HL-60/S4 treated with retinoic acid at 250 ng/mL for 4 days and 3 days (cell line): ENCODE measurements around the gene GORASP2.
"Not testable (repeated sequence)": the region's sequence is repeated elsewhere in the genome, so short reads cannot be mapped to it uniquely, and the experiment has no call there.

Experiments
- in situ Hi-C: fragments of 300-500 bp; cut with MboI; formaldehyde crosslinking; loops from 2 replicates; pipeline ENCODE4 v1.7.0; 2022; ENCODE audit warnings: low sequenced_read_pairs

Gene GORASP2

DNA sequence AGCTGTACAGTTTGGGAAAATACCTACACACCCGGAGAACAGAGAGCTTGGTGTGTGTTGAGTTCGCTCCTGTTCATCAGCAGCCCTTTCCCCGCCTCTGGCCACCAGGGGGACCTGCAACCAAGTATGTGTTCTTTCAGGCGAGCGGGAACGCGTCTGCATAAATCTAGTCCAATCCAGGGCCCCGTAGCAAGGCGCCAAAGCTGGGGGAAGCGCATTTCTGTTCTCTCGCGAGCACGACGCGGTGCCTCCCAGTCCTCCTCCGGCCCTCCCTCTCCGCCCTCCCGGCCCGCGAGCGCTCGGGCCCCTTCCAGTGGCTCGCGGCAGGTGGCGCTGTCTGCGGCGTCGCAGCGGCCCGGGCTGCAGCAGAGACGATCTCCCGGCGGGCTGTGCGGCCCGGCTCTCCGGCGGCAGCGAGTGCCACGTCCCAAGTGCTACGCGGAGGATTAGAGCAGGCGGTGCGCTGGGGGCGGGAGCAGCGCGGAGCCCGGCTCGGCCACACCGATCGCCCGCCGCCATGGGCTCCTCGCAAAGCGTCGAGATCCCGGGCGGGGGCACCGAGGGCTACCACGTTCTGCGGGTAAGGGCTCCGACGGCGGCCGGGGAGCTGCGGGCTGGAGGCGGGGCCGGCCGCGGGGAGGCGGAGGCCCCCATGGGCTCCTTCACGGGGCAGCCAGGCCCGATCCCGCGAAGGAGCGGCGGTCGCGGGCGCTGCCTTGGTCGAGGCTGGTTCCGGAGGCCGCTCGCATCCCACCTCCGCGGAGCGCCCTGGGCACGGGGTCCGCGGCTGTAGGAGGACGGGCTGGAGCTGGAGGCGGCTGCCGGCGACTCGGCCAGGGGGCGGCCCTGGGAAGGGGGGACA lies at the start of gene GORASP2:
Gene GORASP2, plus strand, starts transcription at position 430 of the 862 bp plus-strand sequence. Its CDS starts 88 bp downstream, at position 518.
- in situ Hi-C loops = no loop called here

DNA sequence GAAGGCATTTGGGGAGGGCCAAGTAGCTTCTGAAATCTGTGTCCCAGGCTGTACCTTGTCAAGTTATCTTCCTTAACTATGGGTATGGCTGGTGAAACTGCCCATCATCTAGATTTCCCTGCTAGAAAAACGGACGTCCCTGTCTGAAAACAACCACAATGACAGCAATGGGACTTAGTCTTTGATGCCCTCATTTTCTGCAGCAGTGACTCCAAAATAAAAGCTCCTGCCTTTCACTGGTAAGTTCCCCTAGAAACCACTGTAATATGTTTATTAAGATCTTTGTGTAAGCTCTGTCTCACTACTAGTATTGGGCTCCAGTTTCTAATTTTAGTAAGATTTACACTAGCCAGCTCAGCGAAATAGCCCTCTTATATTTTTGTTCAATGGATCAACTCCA lies 47.2 kb upstream of the GORASP2 start:
- in situ Hi-C loops = no loop called here

DNA sequence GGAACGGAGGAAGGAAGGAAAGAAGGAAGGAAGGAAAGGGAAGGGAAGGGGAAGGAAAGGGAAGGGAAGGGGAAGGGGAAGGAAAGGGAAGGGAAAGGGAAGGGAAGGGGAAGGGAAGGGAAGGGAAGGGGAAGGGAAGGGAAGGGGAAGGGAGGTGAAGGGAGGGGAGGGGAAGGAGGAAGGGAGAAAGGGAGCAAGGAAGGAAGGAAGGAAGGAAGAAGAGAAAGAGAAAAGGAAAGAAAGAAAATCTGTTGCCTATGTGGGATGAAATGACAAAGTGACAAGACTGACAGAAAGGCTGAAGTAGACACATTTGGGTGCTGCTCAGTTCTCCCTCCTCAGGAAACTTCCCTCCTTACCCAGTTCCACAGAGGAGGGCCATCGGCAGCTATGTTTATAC lies 46.3 kb upstream of the GORASP2 start:
- in situ Hi-C loops = no loop called here

DNA sequence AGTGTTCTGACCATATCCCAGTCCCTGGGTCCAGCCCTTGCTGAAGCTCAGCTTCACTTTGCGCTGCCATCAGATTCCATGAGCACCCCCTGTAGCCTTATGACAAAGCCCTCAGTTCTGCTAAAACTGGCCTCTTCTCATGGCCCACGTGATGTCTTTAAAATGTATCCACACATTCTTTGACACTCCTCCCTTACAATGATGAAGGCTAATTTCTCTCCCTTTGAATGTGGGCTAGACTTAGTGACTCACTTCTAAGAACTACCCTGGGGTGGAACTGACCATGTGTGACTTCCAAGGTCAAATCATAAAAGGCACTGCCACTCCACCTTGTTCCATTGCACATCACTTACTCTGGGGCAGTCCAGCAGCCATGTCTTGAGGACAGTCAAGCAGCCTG lies 45.4 kb upstream of the GORASP2 start:
- in situ Hi-C loops = no loop called here

DNA sequence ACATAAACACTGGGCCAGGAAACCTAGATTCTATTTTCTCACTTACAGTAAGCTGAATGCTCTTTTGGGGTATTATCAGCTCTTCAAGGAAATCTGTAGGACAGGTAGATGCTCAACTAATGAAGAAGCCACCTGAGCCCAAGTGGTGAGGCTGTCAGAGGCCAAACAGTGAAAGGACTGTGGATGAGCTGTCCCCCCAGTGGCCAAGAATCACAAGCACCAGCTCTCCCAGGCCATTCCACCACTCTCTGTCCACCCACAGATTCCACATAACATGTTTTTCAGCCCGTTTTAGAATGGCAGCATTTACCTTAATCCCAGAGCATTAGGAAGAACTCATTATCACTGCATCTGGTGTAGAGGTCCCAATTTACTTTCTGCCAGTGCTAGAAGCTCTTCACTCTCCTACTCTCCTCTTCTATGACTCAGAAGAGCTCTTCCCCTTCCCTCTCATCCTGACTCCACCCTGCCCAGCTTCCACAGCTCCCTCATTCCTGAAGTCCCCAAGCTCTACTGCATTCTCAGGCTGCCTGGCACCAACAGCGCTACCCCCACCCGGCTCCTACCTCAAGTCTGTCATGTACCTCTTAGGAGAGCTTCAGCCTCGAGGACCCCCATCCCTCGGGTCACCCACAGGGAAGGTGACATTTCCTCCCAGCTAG lies 43.8 kb upstream of the GORASP2 start:
- in situ Hi-C loops = no loop called here

DNA sequence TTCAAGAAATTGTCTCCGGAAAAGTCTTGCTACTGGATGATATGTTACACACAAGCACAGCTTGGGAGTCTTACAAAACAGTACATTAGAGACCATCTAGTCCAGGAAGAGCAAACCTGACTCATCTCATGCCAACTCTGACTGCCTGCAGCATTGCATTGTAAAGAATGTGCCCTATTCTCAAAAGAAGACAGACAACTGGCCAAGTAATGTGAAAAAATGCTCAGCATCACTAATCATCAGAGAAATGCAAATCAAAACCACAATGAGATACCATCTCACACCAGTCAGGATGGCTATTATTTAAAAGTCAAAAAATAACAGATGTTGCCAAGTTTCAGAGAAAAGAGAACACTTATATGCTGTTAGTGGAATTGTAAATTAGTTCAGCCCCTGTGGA lies 42.7 kb upstream of the GORASP2 start:
- in situ Hi-C loops = no loop called here

DNA sequence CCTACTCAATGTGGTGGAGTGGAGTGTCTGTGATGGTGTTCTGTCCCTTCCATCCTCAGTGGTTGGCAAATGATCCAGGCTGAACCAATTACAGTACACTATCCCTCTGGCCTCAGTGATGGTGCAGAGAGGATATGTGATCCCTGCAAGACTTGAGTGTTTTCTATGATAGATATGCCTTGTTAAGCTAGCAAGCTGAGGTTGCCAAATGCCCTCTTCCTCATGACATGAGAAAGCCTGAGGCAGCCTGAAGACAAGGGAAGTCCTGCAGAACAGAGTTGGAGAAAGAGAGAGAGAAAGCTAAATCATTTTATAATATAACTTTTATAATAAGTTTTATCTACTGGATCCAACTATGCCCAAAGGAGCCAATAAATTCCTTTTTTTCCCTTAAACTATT lies 41.6 kb upstream of the GORASP2 start:
- in situ Hi-C loops = no loop called here

DNA sequence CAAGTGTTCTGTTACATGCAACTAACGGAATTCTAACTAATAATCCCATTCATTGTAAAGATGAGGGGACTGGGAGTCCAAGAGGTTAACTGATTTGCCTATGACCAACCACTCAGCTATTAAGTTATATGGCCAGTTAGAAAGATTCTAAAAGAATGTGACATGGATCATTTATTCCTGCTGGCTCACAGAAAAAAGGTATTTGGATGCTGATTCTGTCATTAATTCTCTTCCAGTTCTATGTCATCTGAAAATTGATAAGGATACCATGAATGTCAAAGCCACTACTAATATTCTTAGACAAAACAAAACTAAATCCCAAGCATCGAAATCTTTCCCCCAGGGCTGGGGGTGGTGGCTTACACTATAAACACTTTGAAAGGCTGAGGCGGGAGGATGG lies 41.2 kb upstream of the GORASP2 start:
- in situ Hi-C loops = no loop called here

DNA sequence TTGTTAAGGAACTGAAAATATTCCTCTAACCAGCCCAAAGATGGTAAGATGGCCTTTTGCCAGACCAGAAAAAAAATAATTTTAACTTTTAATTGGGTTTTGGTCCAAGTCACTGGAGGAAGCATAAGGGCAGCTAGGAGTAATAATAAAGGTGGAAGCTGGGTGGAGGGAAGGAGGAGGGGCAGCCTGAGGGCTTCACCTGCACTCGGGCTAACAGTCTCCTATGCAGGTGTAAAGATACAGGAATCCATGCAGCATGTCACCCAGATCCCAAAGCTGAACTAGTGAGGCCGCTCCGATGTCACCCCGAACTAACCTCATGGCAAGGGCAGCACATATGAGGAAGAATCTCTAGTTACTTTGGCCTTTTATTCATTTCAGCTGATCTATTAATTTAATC lies 37.2 kb upstream of the GORASP2 start:
- in situ Hi-C loops = no loop called here

DNA sequence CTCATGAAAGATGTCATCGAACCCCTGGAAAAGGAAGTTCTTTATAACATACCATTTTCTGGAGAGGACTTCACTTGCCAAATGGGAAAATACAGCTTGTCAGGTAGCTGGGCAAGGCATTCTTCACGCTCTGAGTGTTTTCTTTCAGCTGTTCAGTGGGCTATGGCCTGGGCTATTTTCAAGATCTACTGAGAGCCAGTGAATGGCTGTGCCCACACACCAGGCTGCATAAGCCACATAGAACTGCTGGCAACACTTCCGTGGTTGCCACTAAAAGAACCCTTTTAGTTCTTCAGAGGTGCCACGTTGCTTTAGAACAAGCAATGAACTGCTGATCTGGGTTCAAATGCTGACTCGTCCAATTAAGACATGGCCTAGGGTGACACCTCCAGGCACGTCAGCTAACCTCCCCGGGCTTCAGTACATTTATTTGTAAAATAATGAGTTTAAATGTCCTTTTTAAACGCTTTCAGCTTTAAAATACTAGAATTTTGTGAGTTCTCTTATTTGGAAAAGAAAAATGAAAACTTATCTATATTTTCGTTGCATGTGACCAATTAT lies 36.6 kb upstream of the GORASP2 start:
- in situ Hi-C loops = no loop called here

DNA sequence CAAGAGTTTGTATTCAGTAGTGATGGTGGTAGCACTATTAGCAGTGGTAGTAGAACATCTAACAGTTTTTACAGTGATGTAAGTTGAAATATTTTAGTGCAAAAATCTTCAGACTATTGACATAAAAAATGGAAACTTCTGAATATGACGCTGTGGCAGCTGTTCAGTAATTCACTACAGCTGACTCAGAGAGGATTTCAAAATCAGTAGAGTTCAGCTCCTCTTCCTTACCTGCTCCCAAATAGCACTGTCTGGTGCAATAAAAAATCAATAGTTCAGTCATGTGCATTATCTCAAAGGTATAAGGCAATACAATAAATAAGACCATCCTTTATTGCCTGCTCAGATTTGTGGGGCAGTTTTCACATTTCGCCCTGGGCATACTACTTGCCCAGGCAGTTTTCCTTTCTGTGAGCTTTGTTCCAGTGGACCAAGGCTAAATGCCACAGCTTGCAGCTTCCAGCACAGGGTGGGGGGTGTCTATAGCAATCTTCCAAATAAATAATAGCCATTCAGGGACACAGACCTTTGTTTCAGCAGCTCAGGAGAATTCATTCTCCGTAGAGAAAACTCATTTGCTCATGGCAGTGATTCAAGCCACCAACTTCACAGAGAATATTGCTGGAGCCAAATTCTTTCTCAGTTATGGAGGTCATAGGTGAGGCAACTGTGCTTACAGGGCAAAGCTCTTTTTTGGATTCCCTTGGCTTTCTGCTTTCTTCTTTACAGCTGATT lies 33.9 kb upstream of the GORASP2 start:
- in situ Hi-C loops = no loop called here

DNA sequence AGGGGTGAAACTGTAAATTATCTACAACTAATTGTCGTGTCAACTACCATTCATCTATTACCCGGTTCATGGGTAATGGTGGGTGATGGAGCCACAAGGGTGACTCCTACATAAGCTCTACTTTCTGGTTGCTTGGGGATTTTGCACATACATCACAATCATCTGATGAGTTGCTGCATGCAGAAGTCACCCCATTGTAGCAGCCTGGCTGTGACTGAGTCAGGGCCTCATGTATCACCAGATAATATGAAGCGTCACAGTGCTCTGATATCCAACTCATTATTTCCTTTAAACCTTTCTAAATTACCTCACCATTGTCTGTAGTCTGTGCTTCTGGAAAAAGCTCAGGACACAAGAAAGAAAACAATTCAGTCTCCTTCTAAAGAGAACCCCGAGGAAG lies 32.4 kb upstream of the GORASP2 start:
- in situ Hi-C loops = no loop called here

DNA sequence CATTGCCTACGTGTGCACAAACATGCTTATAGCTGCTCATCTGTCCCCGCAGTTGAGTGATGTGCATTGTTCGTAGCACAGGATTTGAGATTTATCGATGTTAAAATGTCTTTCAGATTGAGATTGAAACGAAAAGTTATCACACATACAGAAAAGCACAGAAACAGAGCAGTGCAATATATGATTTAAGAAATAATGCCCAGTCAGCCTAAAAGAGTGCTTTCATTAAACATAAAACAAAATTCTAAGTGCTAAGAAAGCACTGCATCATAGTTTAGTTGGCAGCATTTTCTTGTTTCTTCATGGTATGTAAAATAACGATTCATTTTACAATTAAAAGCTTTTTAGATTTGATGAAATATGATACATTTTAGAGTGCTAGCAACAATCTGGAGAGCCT lies 31.9 kb upstream of the GORASP2 start:
- in situ Hi-C loops = no loop called here

DNA sequence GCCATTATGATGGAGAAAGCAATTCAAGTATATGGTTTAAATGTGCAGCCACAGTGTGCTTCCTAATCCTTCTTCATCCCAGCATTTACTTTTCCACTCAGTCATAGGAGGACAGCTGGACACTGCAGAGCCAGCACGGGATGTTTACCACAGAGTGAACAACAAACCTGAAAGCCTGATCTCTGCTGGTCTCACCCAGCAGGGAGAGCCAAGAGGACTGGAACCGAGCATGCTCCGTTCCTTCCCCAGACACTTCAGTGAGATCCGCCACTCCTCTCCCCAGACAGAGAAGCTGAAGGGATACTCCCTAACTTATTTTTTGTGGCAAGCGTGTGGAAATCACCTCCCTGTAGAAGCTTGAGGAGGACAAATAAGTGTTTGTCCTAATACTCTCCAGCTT lies 23.2 kb upstream of the GORASP2 start:
- in situ Hi-C loops = no loop called here

DNA sequence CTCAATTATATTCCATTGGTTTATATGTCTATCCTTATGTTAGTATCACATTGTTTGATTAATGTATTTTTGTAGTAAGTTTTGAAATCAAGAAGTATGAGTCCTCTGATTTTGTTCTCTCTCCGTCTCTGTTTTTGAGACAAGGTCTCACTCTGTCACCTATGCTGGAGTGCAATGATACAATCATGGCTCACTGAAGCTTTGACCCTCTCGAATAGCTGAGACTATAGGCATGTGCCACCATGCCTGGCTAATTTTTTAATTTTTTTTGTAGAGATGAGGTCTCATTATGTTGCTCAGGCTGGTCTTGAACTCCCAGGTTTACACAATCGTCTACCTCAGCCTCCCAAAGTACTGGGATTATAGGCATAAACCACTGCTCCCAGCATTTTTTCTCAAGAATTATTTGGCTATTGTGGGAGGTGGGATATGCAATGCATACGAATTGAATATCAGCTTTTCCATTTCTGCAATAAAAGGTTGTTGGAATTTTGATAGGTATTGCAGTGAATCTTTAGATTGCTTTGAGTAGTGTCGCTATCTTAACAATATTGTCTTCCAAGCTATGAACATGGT lies 17.7 kb upstream of the GORASP2 start:
- in situ Hi-C loops = no loop called here

DNA sequence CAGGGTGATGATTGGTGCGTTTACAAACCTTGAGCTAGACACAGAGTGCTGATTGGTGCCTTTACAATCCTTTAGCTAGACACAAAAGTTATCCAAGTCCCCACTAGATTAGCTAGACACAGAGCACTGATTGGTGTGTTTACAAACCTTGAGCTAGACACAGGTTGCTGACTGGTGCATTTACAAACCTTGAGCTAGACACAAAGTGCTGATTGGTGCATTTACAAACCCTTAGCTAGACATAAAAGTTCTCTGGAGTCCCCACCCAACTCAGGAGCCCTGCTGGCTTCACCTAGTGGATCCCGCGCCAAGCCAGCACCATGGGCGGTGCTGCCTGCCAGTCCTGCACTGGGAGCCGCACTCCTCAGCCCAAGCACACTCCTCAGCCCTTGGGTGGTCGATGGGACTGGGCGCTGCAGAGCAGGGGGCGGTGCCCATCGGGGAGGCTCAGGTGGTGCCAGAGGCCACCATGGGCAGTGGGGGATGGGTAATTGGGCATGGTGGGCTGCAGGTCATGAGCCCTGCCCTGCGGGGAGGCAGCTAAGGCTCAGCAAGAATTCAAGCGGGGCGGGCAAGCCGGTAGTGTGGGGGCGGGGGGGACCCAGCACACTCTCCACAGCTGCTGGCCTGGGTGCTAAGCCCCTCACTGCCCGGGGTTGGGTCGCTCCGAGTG lies 13.9 kb upstream of the GORASP2 start:
- in situ Hi-C loops = not testable (repeated sequence)

DNA sequence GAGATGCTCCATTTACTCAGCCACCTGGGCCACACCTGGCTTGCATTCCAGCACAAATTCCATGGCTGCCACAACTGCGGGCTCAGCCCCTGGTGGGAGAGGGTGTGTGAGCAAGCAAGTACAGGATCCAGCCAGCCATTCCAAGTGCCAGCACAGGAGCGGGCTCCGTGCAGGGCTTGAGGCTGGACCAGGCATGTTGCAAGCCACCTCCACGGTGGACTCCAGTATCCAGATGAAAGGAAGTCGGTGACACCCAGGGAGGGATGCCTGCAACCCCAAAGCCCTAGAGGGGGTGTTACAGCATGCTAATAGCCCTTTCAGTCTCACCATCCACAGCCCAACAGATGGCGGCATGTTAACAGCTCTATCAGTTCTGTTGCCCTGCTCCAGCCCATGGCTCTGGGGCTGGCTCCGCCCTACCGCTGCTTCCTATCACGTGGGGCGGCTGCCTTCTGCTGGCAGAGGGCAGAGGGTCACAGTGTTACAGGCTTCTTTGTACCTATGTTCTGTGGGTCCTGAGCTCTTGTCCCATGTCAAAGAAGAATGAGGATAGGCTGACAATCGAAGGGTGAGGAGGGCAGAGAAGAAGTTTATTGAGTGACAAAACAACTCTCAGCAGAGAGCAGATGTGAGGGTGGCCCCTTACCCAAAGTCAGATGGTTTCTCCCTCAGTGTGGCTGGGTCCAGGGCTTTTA lies 11.7 kb upstream of the GORASP2 start:
- in situ Hi-C loops = no loop called here

DNA sequence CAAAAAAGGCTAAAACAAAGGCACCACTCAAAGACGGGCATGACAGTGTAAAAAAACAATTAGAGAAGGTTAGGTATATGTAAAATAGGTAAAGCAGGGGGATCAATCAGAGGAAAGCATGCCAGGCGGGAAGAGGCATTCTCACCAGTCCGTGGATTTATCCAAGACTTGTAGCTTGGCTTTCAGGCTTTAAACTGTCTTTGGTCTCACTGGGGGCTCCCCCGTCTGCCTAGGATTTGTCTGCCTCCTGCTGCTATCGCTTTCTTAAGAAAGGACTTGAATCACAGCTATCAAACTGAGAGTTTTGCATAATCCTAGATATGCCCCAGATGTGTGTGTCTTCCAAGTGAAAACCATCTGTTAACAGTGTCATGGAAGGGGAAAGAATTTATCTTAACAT lies 11.1 kb upstream of the GORASP2 start:
- in situ Hi-C loops = no loop called here

DNA sequence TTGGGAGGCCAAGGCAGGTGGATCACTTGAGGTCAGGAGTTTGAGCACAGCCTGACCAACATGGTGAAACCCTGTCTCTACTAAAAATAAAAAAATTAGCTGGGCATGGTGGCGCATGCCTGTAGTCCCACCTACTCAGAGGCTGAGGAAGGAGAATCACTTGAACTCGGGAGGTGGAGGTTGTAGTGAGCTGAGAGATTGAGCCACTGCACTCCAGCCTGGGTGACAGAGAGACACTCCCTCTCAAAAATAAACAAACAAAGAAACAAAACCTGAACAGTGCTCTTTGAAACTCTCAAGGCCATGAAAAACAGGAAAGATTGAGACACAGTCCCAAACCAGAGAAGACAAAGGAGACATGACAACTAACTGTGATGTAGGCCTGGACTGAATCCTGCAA lies 7.2 kb upstream of the GORASP2 start:
- in situ Hi-C loops = not testable (repeated sequence)
